Measurements from ENCODE around the gene NDUFB1. TPM values are rescaled to one million over a fixed set of nuclear protein-coding genes. Genes with fewer than 3 reads are reported as not detected.

The NDUFB1 gene
- total and polyA plus RNA-seq, 2 of the 13 experiments (the other 11 are each of a cell fraction or from before 2014, with no cell fraction given) = 181 to 281 TPM

- no peak for TF ChIP-seq USF2 (IDR thresholded peaks at IDR 0.05; ENCODE audit: low read depth, low read length)
- TF ChIP-seq USF2 (CRISPR knock-in tag; IDR thresholded peaks at IDR 0.05; ENCODE audit: borderline replicate concordance) = peak; percentile 53; the same call in 1 of the 2 replicates
- TF ChIP-seq ZNF704 (CRISPR knock-in tag; IDR thresholded peaks at IDR 0.05; ENCODE audit: borderline replicate concordance) = 0 out of 2 replicates have a peak, but pooled peaks have one; percentile 23
- 0 out of 2 replicates have a peak, but pooled peaks have one; percentile 4 for TF ChIP-seq ZNF749 (CRISPR knock-in tag; IDR thresholded peaks at IDR 0.05; ENCODE audit: borderline replicate concordance)
- no peak for TF ChIP-seq JARID2 (CRISPR knock-in tag; IDR thresholded peaks at IDR 0.05; ENCODE audit: insufficient replicate concordance)
- TF ChIP-seq ATF6 (CRISPR knock-in tag; conservative IDR thresholded peaks at IDR 0.05) = no peak
- peak; percentile 78; the same call in 1 of the 2 replicates for TF ChIP-seq GLI4 (CRISPR knock-in tag; IDR thresholded peaks at IDR 0.05; ENCODE audit: borderline replicate concordance)
- TF ChIP-seq XBP1 (CRISPR knock-in tag; IDR thresholded peaks at IDR 0.05) = no peak
- TF ChIP-seq EEA1 (CRISPR knock-in tag; IDR thresholded peaks at IDR 0.05; ENCODE audit: borderline replicate concordance) = no peak; the same call in 1 of the 2 replicates
- no peak for TF ChIP-seq PPARG (CRISPR knock-in tag; conservative IDR thresholded peaks at IDR 0.05)
- no peak for TF ChIP-seq ZNF230 (CRISPR knock-in tag; IDR thresholded peaks at IDR 0.05)
- no peak for TF ChIP-seq ZNF138 (CRISPR knock-in tag; IDR thresholded peaks at IDR 0.05; ENCODE audit: low read depth)
- no peak for TF ChIP-seq NFE2L2 (IDR thresholded peaks at IDR 0.05; ENCODE audit: low read length)
- TF ChIP-seq SIX1 (CRISPR knock-in tag; IDR thresholded peaks at IDR 0.05; ENCODE audit: borderline replicate concordance) = no peak
- TF ChIP-seq ZBTB4 (CRISPR knock-in tag; IDR thresholded peaks at IDR 0.05; ENCODE audit: borderline replicate concordance) = no peak
- no peak for TF ChIP-seq GRHL1 (CRISPR knock-in tag; conservative IDR thresholded peaks at IDR 0.05)
- 0 out of 2 replicates have a peak, but pooled peaks have one; percentile 7 for TF ChIP-seq GPN1 (CRISPR knock-in tag; IDR thresholded peaks at IDR 0.05; ENCODE audit: borderline replicate concordance)
- TF ChIP-seq CHD4 (IDR thresholded peaks at IDR 0.05; ENCODE audit: borderline replicate concordance, low read length) = no peak
Observed at GRCh38 chr14:92121670-92122350, at the start of gene NDUFB1, which contains the start of gene CPSF2 (continued).

All from HepG2 (cell line).